ENCODE measurements around the gene FBXL7. TPM values are rescaled to one million over a fixed set of nuclear protein-coding genes. Genes with fewer than 3 reads are reported as not detected.

Gene FBXL7
- total RNA-seq, 1 donor from 2014 or later: 12.2 TPM

DNA sequence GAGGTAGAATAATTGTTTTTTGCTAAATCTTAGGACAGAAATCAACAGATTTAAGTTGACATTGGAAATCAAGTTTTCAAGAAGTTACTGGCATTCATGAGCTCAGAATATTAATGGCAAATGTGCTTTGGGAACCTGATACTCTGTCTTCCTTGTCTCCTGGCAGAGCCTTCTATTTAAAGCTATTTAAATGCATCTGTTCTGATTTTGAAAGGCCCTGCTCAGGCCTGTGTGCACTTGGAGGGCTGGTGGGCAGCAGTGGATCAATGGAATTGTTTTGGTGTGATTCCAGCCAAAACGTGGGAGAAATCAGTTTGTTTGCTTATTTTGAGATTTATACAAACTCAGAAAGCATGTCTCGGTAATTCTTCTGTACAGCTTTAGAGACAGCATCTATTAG lies 38.5 kb downstream of the FBXL7 start:
- DNase-seq (ENCODE audit: low spot score): no peak

DNA sequence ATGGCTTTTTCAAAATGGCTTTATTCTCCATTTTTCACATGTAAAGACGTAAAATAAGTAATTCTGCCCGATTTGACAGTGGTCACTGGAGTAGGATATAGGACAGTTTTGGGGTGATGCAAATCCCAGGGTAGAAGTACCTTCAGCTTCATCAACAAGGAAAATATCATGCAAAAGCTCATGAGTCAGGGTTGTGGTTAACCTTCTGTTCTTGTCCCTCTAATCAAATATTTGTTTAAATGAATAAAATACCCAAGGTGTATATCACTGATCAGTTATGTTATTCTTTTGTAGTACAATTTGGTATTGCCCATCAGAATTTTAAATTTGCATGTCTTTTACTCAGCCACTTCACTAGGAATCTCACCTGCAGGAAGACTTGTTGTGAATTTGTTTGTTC lies 40.0 kb downstream of the FBXL7 start:
- no peak for DNase-seq (ENCODE audit: low spot score)

DNA sequence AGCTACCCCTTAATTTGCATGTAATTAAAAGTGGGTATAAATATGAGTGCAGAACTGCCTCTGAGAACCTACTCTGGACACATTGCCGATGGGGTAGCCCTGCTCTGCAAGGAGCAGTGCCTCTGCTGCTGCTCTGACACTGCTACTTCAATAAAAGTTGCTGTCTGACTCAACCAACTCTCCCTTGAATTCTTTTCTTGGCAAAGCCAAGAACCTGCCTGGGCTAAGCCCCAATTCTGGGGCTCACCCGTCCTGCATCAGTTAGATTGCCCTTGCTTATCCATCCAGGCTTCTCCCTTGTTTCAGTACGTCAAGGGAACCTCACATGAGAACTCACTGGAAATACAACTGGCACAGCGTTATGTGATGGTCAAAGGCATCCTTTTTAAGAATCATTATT lies 44.1 kb downstream of the FBXL7 start:
- DNase-seq (ENCODE audit: low spot score): no peak

DNA sequence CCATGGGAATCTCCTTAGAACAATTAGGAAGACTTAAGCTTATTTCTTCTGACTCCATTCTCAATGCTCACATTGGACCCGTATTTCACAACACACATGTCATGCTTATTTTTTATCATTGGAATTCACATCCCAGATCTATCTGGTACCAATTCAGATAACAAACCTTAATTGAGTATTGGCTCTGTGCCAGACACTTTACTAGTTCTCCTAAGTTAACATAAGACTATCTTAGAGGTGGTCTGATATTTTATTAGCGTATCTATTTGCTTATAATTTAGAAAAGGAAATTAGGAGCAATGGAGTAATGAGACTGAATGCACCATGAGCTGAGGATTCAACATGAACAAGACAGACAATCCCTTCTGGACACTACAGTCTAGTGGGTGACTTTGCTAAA lies 45.1 kb downstream of the FBXL7 start:
- no peak for DNase-seq (ENCODE audit: low spot score)

DNA sequence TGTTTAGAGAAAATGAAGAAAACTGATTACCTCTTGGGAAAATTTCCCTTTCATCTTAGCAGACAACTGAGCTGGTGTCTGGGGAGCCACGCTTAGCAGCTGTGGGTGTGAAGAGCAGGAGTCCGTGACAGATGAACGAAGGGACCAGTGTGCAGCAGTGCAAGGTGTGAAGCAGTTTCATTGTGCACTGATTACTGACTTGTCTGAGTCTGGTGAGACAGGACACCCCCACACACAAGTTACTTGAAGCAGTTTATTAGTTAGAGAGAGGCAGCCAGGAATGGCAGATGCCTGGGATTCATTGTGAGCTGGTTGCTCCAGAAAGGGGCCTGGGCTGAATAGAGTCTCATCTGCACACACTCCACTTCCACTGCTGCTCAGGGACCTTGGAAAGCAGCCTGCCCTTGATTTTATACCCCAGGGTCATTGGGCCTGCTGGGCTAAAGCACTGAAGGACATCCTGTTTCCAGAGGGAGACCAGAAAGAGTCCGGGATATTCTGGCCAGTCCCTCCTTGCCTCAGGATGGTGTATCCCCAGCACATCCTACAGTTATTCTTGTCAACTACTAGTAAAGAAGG lies 47.4 kb downstream of the FBXL7 start:
- DNase-seq (ENCODE audit: low spot score): no peak

DNA sequence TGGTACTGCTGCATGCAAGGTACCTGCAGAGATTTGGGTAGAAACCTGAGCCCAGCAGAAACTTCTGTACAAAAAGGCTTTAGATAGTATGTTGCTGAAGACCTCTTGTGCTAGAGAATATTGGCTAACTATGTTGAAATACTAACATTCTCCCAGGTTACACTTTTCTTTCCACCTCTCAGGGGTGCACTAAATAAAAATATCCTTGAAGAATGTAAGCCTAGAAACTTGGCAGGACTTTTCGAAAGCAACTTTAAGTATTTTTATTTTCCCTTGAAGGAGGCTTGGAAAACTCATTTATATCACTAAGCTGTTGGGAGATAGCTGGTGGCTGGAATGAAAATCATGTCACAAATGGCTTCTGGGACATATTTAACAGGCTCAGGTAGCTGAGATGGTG lies 50.0 kb downstream of the FBXL7 start:
- DNase-seq (ENCODE audit: low spot score): no peak

DNA sequence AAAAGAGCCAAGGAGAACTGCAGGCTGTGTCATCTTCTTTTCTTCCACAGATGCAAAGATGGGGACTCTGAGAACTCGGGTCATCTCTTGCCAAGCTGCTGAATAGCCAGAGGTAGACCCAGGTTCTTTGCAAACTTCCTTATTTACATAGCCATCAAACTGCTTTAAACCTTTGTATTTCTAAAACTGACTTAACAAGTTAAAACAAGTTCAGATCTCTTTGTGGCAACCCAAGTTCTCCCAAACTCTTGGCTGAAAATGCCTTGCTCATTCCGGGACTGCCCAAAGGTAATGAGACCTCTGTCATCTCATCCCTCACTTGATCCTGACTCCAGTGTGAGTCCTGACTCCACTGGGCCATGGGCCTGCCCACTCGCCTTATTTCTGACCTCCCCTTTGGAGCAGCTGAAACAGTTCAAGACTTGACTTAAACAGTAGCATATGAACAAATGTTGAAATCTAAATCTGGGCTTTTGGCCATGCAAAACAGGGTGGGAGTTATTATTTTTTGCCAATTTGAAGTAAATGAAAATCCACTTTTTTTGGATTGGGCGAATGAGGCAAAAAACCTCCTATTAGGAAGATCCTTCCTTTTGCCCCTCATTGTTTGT lies 50.6 kb downstream of the FBXL7 start:
- no peak for DNase-seq (ENCODE audit: low spot score)

DNA sequence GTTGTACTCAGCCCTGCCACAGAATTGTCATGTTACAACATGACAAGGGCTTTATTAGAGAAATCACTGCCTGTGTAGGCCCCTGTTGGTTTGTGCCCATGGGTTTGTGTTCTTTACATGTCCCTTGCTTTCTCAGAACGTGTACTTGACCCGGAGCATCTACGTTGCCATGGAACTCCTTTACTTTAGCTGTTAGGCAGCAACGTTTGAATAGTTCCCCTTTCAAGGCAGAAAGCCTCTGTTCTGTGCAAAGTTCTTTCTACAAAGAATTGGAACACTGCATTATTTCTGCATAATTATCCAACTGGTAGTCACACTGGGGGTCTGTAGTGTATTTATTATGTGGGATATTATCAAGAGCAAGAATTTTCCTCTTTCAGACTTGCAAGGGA lies 51.1 kb downstream of the FBXL7 start:
- no peak for DNase-seq (ENCODE audit: low spot score)

DNA sequence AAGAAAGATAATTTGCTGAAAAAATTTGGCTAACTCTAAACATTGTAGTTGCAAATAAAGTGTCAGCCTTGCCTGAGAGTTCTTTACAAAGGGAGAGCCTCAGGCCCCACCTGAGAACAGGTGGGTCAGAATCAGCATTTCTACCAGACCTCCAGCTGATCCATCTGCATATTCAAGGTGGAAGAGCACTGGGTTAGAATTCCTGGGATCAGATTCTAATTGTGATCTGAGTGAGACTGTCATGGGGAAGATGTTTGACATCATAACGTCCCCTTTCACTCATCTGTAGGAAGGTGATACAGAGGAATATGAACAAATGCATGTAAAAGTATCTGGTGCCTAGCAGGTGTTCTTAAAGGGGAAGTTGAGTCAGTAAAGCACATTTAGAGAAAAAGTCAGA lies 54.6 kb downstream of the FBXL7 start:
- DNase-seq (ENCODE audit: low spot score): no peak

DNA sequence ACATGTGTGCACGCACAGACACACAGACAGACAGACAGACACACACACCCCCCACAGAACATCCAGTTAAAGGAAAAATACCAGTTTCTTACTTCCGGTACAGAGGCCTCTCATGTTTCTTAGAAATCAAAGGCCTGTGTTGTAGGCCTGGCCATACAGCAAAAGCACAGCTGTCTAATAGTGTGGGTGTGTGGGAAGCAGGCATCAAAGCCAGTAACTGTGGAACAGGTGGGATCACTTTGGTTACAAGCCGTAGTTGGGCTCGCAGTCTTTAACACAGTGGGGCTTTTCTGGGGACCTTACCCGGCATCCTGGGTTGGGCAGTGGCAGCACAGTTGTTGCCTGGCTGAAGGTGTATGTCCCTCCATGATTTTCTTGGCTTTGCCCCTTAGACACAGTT lies 55.2 kb downstream of the FBXL7 start:
- DNase-seq (ENCODE audit: low spot score): no peak

DNA sequence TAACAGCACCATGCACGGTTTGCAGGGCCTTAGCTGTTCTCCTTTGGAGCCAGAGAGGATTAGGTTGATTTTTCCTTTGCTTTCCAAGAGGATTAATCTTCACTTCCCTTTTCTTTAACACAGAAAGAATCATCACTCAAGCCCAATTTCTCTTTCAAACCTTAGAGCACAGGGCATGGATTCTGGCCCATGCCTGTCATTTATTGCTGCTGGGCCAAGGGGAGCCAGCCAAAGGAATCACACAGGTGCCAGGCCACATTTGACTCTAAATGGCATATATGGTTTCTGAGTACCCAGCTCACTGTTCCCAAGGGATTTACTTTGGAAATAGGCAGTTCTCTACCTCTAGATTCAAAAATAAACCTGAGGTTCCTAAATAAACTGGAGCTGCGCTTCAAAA lies 58.3 kb downstream of the FBXL7 start:
- DNase-seq (ENCODE audit: low spot score): no peak

DNA sequence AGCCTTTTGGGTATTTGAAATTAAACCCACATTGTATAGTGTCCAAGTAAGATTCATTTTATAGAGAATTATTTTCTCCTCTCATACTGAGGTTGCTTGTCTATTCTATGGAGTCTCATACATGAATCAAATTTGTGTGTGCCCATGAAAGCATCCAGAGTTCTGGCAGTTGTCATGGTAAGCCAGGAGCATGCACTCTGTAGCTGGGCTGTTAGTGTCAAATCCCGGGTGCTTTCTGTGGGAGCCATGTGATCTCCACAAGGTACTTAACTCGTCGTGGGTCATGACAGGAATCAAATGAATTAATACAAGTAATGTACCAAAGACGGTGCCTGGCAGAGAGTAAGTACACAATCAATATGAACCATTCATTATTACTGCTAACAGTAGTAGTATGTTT lies 58.7 kb downstream of the FBXL7 start:
- DNase-seq (ENCODE audit: low spot score): no peak

DNA sequence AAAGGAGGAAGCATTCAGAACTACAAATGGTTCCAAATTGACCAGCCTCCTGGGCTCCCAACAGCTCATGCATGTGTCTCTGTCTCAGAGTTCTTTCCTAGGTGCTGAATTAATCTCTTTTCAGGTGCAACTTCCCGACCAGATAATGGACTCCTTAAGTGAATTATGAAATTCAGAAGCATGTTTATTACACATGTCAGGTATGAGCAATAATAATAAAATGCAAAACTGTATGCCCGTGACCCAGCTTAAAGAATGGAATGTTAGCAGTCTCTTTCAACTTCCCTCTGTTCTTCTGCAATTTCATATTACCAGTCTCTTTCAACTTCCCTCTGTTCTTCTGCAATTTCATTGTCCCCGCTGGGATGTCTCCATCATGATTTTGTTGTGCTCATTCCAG lies 60.4 kb downstream of the FBXL7 start:
- DNase-seq (ENCODE audit: low spot score): no peak

DNA sequence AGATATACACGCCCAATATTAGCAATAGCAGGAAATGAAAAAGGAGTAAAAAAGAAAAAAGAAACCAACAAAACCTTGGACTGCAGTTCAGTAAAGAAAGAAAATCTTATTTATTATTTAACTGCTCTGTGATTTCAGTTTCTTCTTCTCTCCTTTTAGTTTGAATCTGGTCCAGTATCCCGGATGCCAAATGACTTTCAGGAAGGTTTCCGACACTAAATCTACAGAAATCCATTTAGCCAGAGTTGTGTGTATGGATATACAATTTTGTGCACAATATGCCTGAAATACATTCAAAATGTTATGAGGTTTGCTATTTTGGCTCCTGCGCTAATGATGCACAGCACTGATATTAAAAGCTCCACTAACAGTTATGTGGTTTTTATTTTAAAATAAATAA lies 64.5 kb downstream of the FBXL7 start:
- no peak for DNase-seq (ENCODE audit: low spot score)

DNA sequence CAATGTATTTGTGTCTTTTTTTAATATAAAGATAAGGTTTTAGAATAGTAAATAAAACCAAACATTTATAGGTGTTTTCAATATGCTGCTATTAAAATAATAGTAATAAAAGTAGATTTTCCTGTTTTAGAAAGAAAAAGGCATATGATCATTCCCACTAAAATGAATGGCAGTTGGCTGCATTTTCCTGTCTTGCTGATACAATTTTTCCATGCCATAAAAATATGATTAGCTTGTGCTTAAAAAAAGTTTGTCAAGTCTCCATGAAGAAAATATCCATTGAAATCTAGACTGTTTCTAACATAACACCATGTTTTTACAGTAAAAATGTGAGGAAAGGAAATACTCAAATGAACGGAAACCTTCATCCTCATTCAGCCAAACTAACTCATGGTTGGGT lies 65.0 kb downstream of the FBXL7 start:
- DNase-seq (ENCODE audit: low spot score): no peak

DNA sequence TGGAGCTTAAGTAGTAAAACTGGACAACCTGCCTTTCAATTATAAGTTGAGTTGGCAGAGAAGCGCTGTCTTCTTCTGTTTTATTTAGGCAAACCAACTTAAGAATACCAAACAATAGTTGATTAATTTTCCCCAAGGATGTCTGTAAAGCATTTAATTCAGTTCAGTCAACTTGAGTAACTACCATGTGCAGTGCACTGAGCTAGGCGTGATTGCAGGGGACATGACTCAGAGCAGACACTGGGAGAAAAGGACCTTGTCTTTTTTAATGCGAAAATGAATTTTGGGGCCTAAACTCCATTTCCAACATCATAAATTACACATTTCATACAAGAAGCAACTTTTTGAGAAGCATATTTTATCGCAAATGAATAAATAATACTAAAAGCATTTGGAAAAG lies 66.3 kb downstream of the FBXL7 start:
- no peak for DNase-seq (ENCODE audit: low spot score)

DNA sequence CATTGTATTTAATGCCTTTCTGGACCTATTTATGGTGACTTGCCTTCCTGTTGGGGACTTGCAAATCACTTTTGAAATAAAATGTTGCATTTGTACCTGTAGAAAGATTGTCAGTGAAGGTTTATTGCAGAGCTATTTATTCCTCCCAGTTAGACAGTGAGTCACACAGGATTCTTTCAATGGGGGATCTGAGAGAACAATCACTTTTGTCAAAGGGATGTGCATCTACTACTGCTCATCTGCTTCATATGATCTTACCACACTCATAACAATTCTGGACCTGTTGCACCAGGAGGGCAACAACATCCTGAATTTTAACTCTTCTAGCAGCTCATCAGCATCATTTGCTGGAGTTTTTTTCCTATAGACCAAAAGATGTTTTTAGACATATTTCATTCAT lies 66.8 kb downstream of the FBXL7 start:
- DNase-seq (ENCODE audit: low spot score): no peak

DNA sequence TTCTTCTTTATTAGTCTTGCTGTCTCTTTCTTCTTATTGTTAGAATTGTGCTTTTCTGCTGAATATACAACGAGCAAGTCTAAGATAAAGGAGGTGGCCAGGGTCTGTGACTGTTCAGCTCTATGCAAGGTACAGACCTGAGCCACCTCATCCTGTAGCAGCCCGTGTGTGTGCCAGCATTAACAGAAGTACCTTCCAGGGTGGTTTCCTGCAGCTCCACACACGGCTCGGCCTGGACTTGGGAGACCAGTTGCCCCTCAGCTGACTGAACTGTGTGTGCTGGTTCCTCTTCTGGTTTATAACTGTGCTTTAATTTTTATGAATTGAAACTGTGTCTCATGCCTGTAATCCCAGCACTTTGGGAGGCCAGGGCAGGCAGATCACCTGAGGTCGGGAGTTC lies 70.5 kb downstream of the FBXL7 start:
- no peak for DNase-seq (ENCODE audit: low spot score)

DNA sequence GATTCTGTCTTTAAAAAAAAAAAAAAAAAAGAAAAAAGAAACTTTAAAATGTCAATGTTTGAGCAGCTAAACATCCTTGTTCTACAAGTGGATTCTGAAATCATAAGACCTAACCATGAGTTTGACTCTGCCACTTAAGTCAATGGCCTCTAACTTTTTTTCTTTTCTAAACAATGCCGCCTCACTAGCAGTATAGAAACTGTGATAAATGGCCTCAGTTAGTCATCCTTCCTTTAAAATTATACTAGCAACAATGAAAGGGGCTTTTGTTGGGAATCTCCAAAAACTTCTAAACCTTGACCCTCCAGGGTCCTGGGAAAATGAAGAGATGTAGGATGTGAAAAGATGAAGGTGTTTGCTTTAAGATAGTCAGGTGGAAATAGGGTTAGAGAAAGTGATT lies 71.1 kb downstream of the FBXL7 start:
- no peak for DNase-seq (ENCODE audit: low spot score)

DNA sequence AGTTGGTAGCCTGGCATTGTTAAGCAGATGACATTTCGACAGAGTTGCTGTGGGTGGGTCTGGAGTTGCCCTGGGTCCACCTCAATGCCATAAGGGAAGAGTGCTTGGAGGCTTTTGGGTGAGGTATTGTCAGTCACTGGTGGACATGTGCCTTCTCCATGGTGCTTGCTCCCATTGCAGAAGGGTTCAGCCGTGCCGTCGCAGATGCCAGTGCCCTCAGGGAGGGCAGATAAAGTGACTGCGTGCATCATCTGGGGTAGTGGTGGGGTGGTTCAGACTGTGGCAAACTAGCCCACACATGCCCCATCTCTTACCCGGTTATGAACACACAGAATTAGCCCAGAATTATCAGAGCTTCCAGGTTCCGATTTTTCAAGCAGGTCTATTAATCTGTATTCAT lies 71.6 kb downstream of the FBXL7 start:
- no peak for DNase-seq (ENCODE audit: low spot score)

DNA sequence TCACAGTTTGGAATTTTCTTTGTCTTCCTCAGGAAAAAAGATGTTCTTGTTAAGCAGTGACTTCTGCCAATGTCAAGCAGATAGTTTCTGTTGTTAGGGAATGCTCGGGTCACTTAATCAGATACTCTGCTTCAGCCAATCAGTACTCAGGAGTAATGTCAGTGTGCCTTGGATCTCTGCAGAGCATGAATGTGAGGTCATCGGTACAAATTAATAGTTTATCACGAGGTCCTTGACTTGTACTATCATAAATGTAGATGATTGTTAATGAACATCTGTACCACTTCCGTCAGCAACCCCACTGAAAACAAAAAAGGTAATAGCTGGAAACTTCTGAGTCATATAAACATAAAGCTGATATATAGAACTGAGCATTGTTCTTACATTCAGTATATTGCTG lies 73.6 kb downstream of the FBXL7 start:
- DNase-seq (ENCODE audit: low spot score): no peak

DNA sequence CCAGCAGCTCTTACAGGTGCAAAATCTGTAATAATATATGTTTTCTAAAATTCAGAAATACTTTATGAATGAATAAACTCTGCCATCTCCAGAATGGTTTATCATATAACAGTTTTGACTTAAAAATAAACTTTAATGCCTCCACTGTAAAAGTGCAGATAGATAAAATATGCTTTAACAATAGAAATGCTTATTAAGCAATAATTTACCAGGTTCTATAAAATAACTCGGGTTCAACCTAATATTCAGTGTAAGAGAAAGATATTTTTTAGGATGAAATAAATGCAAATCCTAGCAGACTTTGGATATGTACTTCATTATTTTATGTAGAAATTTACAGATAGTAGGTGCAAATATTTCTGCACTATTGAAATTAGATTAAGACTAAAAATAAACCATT lies 74.1 kb downstream of the FBXL7 start:
- DNase-seq (ENCODE audit: low spot score): no peak

DNA sequence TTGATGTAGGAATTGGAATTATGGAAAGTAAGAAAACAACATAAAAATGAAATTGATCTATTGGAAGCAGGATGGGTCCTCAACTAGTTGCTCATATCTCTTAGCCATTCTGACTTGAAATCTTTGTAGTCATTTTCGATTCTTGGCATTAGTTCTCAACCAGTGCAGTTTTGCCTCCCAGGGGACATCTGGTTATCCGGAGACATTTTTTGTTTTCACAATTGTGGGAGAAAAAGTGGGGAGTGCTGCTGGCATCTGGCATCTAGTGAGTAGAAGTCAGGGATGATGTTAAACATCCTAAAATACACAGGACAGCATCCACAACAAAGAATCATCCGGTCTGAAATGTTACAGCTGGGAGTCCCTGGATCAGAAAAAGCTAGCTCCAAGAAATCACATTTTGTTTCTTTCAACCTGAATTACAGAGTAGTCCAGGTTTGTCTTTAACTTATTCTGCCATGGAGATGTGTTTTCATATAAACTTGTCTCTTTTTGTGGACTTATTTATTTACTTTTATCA lies 74.9 kb downstream of the FBXL7 start:
- no peak for DNase-seq (ENCODE audit: low spot score)

DNA sequence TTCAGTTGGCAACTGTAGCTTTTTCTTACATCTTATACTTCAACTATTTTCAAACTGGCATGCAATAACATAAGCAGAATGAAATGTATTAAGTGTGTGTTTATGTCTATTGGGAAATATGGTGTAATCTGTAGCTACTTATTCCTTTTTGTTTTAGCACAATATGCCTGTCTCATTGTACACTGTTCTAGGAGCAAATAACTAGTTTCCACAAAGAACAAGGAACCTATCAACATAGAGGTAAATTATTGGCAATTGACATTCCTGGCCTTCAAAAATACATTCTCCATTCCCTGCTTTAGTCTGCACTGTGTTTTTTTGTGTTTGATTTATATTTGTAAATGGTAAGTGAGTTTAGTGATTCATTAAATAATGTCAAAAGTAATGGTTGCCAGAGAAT lies 75.7 kb downstream of the FBXL7 start:
- no peak for DNase-seq (ENCODE audit: low spot score)

Data from mesenteric fat pad (tissue), 1 donor.